Neuron (in vitro differentiated cells): ENCODE data around the gene TMEM163.

ENCODE experiments used
- H2AFZ ChIP-seq: one replicate; pipeline ENCODE4 v1.6.1; 2013; ENCODE audit warnings: low read depth, mild to moderate bottlenecking, inconsistent platforms, low read length, moderate library complexity
- H3K27me3 ChIP-seq: one replicate; pipeline ENCODE4 v1.6.1; 2013; ENCODE audit warnings: low read length; ENCODE audit not compliant: insufficient read depth
- H3K36me3 ChIP-seq: one replicate; pipeline ENCODE4 v1.6.1; 2013; ENCODE audit warnings: low read length; ENCODE audit not compliant: insufficient read depth
- H3K4me1 ChIP-seq: one replicate; pipeline ENCODE4 v1.6.1; 2013; ENCODE audit warnings: low read length; ENCODE audit not compliant: insufficient read depth
- H3K4me3 ChIP-seq: 2 replicates; pipeline ENCODE4 v1.5.1; 2013; ENCODE audit warnings: mild to moderate bottlenecking, low read length, moderate library complexity
- H3K9me3 ChIP-seq: one replicate; pipeline ENCODE4 v1.6.1; 2013; ENCODE audit warnings: low read length

Gene TMEM163

GRCh38 chr2:134564549-134564948 lies 154.3 kb downstream of the TMEM163 start:
- no peak overlapping the region for H2AFZ ChIP-seq
- no peak overlapping the region for H3K4me3 ChIP-seq
- no peaks in the 10 kb centered on the region for H3K9me3 ChIP-seq
- H3K4me1 ChIP-seq: no peaks in the 10 kb centered on the region
- H3K36me3 ChIP-seq: no peaks in the 10 kb centered on the region
- no peaks in the 10 kb centered on the region for H3K27me3 ChIP-seq

- no peaks in the 10 kb centered on the region for H3K36me3 ChIP-seq
- H3K4me1 ChIP-seq: peaks cover 3% of the 10 kb centered on the region
- no peaks in the 10 kb centered on the region for H3K9me3 ChIP-seq
- H2AFZ ChIP-seq: no peak overlapping the region
- no peak overlapping the region for H3K4me3 ChIP-seq
- no peaks in the 10 kb centered on the region for H3K27me3 ChIP-seq
Observed at GRCh38 chr2:134558208-134558830, 160.5 kb downstream of the TMEM163 start.

- no peaks in the 10 kb centered on the region for H3K27me3 ChIP-seq
- H2AFZ ChIP-seq: no peak overlapping the region
- no peak overlapping the region for H3K4me3 ChIP-seq
- H3K9me3 ChIP-seq: no peaks in the 10 kb centered on the region
- no peaks in the 10 kb centered on the region for H3K36me3 ChIP-seq
- peaks cover 3% of the 10 kb centered on the region for H3K4me1 ChIP-seq
Observed at GRCh38 chr2:134555411-134555810, 163.4 kb downstream of the TMEM163 start.

GRCh38 chr2:134553657-134554056 lies 165.1 kb downstream of the TMEM163 start:
- no peaks in the 10 kb centered on the region for H3K27me3 ChIP-seq
- no peaks in the 10 kb centered on the region for H3K9me3 ChIP-seq
- H3K36me3 ChIP-seq: no peaks in the 10 kb centered on the region
- no peak overlapping the region for H3K4me3 ChIP-seq
- H3K4me1 ChIP-seq: peaks cover 3% of the 10 kb centered on the region
- no peak overlapping the region for H2AFZ ChIP-seq

- Histone ChIP-seq H3K9me3 (no peaks in the 10 kb centered on the region), H3K36me3 (no peaks in the 10 kb centered on the region), H2AFZ (no peak overlapping the region), H3K4me1 (no peaks in the 10 kb centered on the region), H3K27me3 (no peaks in the 10 kb centered on the region), H3K4me3 (no peak overlapping the region)
Observed at GRCh38 chr2:134550566-134551164, 168.1 kb downstream of the TMEM163 start.

- Histone ChIP-seq H3K4me1 (no peaks in the 10 kb centered on the region), H3K9me3 (no peaks in the 10 kb centered on the region), H3K36me3 (no peaks in the 10 kb centered on the region), H3K27me3 (no peaks in the 10 kb centered on the region), H2AFZ (no peak overlapping the region), H3K4me3 (no peak overlapping the region)
Observed at GRCh38 chr2:134549104-134549503, 169.7 kb downstream of the TMEM163 start.

GRCh38 chr2:134540990-134541389 lies 177.8 kb downstream of the TMEM163 start:
- no peaks in the 10 kb centered on the region for H3K27me3 ChIP-seq
- no peak overlapping the region for H2AFZ ChIP-seq
- H3K4me3 ChIP-seq: no peak overlapping the region
- no peaks in the 10 kb centered on the region for H3K4me1 ChIP-seq
- H3K36me3 ChIP-seq: no peaks in the 10 kb centered on the region
- H3K9me3 ChIP-seq: no peaks in the 10 kb centered on the region

- H3K27me3 ChIP-seq: no peaks in the 10 kb centered on the region
- no peaks in the 10 kb centered on the region for H3K9me3 ChIP-seq
- H3K36me3 ChIP-seq: no peaks in the 10 kb centered on the region
- no peaks in the 10 kb centered on the region for H3K4me1 ChIP-seq
- H3K4me3 ChIP-seq: no peak overlapping the region
- no peak overlapping the region for H2AFZ ChIP-seq
Observed at GRCh38 chr2:134539981-134540380, 178.8 kb downstream of the TMEM163 start.

GRCh38 chr2:134537702-134538101 lies 181.1 kb downstream of the TMEM163 start:
- H3K9me3 ChIP-seq: no peaks in the 10 kb centered on the region
- no peaks in the 10 kb centered on the region for H3K4me1 ChIP-seq
- no peak overlapping the region for H2AFZ ChIP-seq
- H3K4me3 ChIP-seq: no peak overlapping the region
- H3K27me3 ChIP-seq: no peaks in the 10 kb centered on the region
- no peaks in the 10 kb centered on the region for H3K36me3 ChIP-seq

- Histone ChIP-seq H3K27me3 (no peaks in the 10 kb centered on the region), H3K9me3 (no peaks in the 10 kb centered on the region), H3K4me3 (no peak overlapping the region), H3K4me1 (no peaks in the 10 kb centered on the region), H2AFZ (no peak overlapping the region), H3K36me3 (no peaks in the 10 kb centered on the region)
Observed at GRCh38 chr2:134537121-134537520, 181.7 kb downstream of the TMEM163 start.

- H3K4me3 ChIP-seq: no peak overlapping the region
- H2AFZ ChIP-seq: no peak overlapping the region
- no peaks in the 10 kb centered on the region for H3K36me3 ChIP-seq
- no peaks in the 10 kb centered on the region for H3K4me1 ChIP-seq
- no peaks in the 10 kb centered on the region for H3K9me3 ChIP-seq
- H3K27me3 ChIP-seq: no peaks in the 10 kb centered on the region
Observed at GRCh38 chr2:134536296-134536695, 182.5 kb downstream of the TMEM163 start.

GRCh38 chr2:134532537-134532936 lies 186.3 kb downstream of the TMEM163 start:
- Histone ChIP-seq H3K4me1 (no peaks in the 10 kb centered on the region), H3K4me3 (no peak overlapping the region), H3K9me3 (no peaks in the 10 kb centered on the region), H3K36me3 (no peaks in the 10 kb centered on the region), H2AFZ (no peak overlapping the region), H3K27me3 (no peaks in the 10 kb centered on the region)

- Histone ChIP-seq H3K4me1 (peaks cover 11% of the 10 kb centered on the region), H2AFZ (no peak overlapping the region), H3K4me3 (no peak overlapping the region), H3K27me3 (no peaks in the 10 kb centered on the region), H3K36me3 (no peaks in the 10 kb centered on the region), H3K9me3 (no peaks in the 10 kb centered on the region)
Observed at GRCh38 chr2:134527381-134527780, 191.4 kb downstream of the TMEM163 start.
